M059J (cell line): ENCODE results near the gene GDF15. TPM values are rescaled to one million over a fixed set of nuclear protein-coding genes. Genes with fewer than 3 reads are reported as not detected.
A peak's percentile ranks its signal among the peaks of the same experiment; 100 is the strongest.
"Not testable (repeated sequence)": the region's sequence is repeated elsewhere in the genome, so short reads cannot be mapped to it uniquely, and the experiment has no call there.

Experiments
- DNase-seq: peaks from one replicate; pipeline ENCODE4 v3.0.0-alpha.2; 2012; ENCODE audit warnings: low read depth
- total RNA-seq: library from RNA; depleted of rRNA; stranded (reverse); fragments of >200 nt; shearing (Covaris generic); gene quantifications from 2 replicates; pipeline ENCODE4 v1.2.3, GENCODE V29; 2014; rRNA removed

The GDF15 gene, protein sequence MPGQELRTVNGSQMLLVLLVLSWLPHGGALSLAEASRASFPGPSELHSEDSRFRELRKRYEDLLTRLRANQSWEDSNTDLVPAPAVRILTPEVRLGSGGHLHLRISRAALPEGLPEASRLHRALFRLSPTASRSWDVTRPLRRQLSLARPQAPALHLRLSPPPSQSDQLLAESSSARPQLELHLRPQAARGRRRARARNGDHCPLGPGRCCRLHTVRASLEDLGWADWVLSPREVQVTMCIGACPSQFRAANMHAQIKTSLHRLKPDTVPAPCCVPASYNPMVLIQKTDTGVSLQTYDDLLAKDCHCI
- 3.3 and 5.4 TPM in 2 replicates for total RNA-seq

DNA sequence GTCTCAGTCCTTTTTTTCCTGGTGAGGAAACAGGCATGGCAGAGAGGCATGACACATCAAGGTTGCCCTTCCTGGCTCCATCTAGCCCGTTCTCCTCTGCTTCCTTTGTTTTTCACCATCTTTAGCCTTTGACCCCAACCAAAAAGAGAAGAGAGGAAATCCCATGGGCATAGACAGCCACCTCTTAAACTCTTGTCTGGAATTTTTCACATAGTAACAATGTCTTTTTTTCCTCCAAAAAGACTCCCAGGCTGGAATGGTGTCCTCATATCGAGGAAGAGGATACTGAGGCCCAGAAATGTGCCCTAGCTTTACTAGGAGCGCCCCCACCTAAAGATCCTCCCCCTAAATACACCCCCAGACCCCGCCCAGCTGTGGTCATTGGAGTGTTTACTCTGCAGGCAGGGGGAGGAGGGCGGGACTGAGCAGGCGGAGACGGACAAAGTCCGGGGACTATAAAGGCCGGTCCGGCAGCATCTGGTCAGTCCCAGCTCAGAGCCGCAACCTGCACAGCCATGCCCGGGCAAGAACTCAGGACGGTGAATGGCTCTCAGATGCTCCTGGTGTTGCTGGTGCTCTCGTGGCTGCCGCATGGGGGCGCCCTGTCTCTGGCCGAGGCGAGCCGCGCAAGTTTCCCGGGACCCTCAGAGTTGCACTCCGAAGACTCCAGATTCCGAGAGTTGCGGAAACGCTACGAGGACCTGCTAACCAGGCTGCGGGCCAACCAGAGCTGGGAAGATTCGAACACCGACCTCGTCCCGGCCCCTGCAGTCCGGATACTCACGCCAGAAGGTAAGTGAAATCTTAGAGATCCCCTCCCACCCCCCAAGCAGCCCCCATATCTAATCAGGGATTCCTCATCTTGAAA, at the start of gene GDF15:
TSS of gene GDF15 (plus strand) at position 484 of the 868 bp plus-strand sequence. CDS start at position 516, 32 bp downstream.
- DNase-seq: no peak

- DNase-seq: no peak
Measured at GRCh38 chr19:18338541-18338940, 47.4 kb upstream of the GDF15 start.

GRCh38 chr19:18339723-18340122, 46.2 kb upstream of the GDF15 start:
- peak; percentile 60 for DNase-seq

GRCh38 chr19:18340190-18340989, 45.6 kb upstream of the GDF15 start, which contains the start of gene PGPEP1:
Gene PGPEP1, plus strand, starts transcription at chr19:18340598. Its CDS starts 84 bp downstream, at chr19:18340682.
- peak; percentile 53 for DNase-seq

DNA sequence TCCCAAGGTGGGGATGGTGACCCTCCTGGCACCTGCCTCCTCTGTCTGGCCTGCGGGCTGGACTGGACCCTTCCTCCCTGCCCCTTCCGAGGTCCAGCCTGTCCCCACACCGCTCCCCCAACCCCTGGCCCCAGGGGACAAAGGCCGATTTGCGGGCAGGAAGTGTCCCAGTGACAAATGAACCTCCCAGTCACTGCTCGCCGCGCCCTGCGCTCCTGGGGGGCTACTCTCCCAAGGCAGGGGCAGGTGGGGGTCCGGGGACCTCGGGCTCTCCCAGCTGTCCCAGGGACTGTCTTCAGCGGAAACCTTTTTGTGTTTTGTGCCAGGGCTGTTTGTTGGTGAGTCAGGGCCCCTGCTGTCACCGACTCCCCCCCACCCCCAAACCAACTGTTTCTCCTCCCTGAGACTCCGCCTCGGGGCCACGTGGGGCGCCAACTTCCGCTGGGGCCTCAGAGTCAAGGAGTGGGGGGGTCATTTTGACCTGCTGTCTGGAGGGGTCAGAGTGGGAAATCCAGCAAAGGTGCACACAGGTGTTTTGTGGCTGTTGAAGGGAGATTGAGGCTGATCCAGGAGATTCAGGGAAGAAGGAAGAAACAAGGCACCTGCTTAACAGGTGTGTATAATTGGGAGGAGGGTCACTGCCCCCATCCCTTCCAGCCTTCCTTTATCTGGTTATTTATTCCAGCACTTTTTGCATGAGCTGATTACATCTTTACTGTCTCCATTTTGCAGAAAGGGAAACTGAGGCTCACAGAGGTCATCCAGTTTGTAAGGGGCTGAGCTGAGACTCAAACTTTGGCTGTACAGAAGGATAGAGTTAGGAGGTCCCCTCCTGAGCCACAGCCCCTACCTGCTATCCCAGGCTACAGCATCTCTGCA, 44.7 kb upstream of the GDF15 start:
- peak; percentile 78 for DNase-seq

DNA sequence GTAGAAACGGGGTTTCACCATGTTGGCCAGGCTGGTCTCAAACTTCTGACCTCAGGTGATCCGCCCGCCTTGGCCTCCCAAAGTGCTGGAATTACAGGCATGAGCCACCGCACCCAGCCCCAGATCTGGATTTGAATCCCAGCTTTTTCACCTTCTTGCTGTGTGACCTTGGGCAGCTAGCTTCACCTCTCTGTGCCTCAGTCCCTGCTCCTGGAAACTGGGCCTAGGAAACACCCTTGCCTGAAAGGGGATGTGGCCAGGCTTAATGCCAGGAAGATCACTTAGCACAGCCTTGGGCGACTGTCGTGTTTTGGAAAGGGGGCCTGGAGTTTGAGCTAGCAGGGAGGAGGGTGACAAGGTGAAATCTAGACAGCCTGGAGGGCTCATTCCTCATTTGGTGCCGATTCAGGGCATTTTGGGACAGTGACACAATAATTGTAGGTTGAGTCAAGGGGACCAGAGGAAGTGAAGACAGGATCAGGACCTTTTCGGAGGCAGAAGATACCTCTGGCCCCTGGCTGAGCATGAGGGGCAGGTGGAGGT, 43.8 kb upstream of the GDF15 start:
- no peak for DNase-seq

DNA sequence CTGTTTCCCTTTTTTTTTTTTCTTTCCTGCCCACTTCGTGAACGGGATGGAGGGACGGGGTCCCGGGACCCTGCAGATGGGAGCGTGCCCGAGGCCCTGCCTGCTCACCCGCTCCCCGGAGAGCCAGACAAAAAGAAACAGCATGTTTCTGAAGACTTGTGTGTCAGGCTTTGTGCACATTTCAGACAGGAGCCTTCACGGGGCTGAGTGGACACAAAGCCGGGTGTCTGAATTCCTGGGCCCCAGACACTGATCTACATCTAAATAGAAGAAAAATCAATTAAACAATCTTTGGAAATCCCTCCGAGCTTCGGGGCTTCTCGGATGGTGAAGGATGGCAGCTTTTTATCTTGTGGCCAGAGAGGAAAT, 41.4 kb upstream of the GDF15 start:
- no peak for DNase-seq

DNA sequence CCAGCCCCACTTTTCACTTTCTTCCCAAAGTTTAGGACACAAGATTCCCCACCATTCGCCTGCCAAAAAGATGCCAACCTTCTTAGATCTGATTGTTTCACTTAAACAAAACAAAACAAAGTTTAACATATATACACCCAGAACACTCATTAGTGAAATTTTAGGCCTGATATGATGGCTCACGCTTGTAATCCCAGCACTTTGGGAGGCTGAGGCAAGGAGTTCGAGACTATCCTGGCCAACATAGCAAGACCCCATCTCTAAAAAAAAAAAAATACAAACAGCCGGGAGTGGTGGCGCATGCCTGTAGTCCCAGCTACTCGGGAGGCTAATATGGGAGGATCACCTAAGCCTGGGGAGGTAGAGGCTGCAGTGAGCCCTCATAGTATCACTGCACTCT, 40.7 kb upstream of the GDF15 start:
- no peak for DNase-seq

GRCh38 chr19:18346091-18346490, 39.9 kb upstream of the GDF15 start:
- no peak for DNase-seq

DNA sequence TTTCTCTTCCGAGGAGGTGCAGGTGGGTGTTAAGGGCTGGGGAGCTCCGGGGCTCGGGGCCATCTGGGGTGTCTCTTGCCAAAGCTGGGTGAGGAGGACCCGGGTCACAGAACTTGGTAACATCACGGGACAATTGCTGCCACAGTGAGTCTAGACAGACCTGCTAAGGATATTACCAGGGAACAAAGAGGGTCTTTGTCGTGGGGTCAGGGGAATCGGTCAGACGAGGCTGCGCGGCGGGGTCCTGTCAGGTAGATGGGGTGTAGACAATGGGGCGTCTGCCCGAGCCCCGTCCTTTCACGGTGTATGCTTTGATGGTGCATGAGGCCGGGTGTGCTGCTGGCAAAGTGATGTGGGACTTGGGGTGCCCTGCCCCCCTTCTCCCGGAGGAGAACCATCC, 37.8 kb upstream of the GDF15 start:
- no peak for DNase-seq

DNA sequence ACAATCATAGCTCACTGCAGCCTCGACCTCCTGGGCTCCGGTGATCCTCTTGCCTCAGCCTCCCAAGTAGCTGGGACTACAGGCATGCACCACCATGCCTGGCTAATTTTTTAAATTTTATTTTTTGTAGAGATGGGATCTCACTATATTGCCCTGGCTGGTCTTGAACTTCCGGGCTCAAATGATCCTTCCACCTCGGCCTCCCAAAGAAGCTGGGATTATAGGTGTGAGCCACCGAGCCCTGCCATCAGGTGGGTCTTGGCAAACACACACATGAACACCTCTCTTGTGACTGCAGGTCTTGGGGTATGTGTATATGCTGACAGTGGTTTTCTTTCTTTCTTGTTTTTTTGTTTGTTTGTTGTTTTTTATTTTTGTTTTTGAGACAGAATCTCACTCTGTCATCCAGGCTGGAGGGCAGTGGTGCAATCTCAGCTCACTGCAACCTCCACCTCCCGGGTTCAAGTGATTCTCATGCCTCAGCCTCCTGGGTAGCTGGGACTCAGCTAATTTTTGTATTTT, 37.1 kb upstream of the GDF15 start:
- not testable (repeated sequence) for DNase-seq

DNA sequence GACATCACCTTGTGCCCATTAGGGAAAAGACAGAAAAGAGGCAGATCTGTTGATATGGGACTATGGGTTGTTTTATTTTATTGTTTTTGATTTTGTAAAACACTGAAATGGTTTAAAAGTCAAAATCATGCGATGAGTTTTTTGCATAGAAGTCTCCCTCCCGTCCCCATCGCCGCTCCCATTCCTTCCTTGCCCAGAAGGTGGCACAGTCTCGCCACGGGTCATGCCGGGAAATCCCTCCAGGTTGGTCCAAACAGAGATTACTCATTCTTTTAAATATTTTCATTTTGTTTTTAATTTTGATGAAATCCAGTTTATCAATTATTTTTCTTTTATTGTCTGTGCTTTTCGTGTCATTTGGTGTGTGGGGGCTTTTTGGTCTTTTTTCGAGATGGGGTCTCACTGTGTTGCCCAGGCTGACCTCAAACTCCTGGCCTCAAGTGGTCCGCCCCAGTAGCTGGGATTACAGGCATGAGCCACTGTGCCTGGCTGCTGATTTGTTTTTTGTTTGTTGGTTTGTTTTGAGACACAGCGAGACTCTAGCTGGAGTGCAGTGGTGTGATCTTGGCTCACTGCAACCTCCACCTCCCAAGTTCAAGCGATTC, 36.3 kb upstream of the GDF15 start:
- DNase-seq: peak; percentile 55

DNA sequence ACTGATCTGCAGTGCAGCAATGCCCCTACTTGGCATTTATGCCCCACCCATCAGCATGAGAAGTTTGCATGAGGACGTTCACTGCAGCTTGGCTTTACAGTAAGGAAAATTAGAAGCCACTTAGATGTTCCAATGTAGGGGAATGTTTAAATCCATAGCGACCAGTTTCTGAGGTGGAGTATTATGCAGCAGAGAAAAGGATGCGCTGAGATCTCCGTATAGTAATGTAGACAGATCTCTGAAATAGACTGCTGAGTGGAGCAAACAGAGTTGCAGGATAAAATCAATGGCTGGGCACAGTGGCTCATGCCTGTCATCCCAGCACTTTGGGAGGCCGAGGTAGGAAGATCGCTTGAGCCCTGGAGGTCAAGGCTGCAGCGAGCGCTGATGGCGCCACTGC, 35.5 kb upstream of the GDF15 start:
- no peak for DNase-seq

GRCh38 chr19:18351544-18351943, 34.4 kb upstream of the GDF15 start:
- DNase-seq: no peak

DNA sequence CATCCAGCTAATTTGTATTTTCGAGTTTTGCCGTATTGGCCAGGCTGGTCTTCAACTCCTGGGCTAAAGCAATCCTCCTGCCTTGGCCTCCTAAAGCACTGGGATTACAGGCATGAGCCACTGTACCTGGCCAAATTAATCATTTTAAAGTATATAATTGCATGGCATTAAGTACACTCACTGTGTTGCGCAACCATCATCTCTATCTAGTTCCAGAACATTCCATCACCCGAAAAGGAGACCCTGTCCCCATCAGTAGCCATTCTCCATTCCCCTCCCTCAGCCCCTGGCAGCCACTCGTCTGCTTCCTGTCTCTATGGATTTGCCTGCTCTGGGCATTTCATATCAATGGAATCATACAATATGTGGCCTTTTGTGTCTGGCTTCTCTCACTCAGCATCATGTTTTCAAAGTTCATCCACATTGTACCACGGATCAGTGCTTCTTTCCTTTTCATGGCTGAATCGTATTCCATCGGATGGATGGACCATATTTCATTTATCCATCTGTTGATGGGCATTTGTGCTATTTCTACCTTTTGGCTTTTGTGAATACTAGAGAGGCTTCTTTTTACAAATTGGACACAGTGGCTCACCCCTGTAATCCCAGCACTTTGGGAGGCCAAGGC, 32.5 kb upstream of the GDF15 start:
- DNase-seq: no peak

DNA sequence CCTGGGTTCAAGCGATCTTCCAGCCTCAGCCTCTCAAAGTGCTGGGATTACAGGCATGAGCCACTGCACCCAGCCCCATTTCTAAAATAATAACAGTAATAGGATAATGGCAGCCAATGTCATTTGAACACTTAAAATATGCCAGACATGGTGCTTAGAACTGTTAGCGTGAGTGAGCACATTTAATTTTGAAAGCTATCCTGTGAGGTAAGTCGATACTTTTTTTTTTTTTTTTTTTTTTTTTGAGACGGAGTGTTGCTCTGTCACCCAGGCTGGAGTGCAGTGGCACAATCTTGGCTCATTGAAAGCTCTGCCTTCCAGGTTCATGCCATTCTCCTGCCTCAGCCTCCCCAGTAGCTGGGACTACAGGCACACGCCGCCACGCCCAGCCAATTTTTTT, 31.2 kb upstream of the GDF15 start:
- not testable (repeated sequence) for DNase-seq

DNA sequence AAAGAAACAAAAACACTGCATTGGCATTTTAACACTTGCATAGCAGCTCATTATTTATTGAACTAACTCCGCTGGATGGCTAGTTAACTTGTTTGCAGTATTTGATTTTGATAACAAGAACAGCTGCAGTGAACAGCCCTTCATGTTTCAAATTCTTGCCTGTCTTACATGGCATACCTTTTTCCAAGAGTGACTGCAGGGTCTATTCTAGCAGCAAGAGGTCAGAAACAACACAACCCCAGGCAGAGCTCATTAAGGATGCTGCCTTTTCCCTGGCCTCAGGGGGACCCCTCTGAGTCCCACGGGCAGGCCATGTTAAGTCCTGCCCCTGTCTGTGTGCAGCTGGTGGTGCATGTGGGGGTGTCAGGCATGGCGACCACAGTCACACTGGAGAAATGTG, 28.9 kb upstream of the GDF15 start:
- DNase-seq: no peak

- DNase-seq: no peak
Measured at GRCh38 chr19:18361646-18362045, 24.3 kb upstream of the GDF15 start.

GRCh38 chr19:18362934-18363542, 22.9 kb upstream of the GDF15 start:
- no peak for DNase-seq
